ACHN (cell line): ENCODE measurements around the gene MCM5.
"Not testable (repeated sequence)": the region's sequence is repeated elsewhere in the genome, so short reads cannot be mapped to it uniquely, and the experiment has no call there.

Source experiments
- DNase-seq: peaks from one replicate; pipeline ENCODE4 v3.0.0-alpha.2; 2015
- in situ Hi-C: cut with HindIII; loops from 2 replicates; pipeline ENCODE4 v1.10.0; 2017; ENCODE audit warnings: low sequenced_read_pairs, low pct_ligation_motif_present, low pct_unique_long_range_greater_than_20kb

The MCM5 gene

DNA sequence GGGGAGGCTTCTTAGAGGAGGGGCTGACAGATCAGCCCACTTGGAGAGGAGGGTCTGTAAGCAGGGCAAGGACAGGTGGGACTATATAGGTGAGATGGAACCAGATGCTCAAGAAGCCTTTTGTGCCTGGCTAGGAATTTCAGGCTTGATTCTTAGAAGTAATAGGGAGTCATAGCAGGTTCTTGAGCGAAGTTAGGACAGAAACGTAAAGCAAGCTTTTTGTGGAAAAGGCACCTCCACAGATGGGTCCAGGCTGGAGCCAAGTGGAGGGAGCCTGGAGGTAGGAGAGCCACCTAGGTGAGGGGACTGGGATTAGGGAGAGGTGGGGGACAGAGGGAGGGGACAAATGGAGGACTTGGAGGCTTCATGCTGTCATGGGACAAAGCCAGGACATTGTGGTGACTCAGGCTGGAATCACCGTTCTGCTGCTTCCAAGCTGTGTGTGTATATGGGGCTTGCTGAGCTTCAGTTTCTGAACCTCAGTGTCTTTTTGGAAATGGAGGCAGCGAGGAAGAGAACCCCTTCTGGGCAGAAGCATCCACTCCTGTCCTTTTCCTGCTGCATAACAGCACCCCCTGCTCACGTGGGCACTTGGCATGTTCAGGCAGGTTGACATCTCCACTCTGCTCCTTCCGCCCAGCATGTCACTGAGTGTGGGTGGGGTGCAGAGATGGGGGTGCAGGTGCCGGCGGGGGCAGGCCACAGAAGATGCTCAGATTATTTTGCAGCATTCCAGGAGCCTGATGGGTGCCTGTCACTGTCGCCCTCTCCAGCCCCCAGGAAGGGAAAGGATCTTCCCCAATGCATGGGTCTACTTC, 58.0 kb downstream of the MCM5 start:
- in situ Hi-C loops, result no loop called here

DNA sequence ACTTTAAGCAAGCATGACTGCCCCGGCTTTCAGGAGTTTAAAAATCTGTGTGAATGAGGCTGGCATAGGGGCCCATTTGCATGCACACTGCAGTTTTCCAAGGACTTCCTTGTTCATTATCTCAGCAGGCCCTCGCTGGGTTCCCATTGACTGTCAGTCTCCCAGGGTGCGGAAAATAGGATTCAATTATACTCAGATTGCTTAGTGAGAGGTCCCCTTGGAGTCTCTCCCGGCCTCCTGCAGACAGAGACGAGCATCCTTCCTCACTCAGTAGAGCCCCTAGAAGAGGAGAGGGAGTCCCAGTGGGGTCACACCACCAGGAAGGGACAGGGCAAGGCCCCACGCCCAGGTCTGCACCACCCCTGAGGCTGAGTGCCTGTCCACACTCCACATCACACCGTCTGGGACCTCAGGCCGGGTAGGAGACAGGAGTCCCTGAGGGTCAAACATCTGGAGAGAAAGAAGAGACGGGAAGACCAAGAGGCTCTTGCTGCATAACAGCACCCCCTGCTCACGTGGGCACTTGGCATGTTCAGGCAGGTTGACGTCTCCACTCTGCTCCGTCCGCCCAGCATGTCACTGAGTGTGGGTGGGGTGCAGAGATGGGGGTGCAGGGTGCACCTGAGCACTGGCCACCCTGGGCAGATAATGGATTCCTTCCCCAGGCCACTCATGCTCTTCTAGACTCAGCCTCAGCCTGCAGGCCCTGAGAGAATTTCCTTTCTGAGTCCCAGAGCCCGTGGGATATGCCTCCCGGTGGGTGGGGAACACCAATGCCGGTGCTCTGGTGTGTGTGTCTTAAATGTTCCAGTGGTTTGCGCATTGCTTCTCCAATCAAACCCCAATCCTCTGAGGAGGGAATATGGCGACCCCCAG, 58.8 kb downstream of the MCM5 start:
- no peak for DNase-seq
- in situ Hi-C loops, result no loop called here

More for the DNA sequence above, 58.0 kb downstream of the MCM5 start:
- DNase-seq, result no peak

DNA sequence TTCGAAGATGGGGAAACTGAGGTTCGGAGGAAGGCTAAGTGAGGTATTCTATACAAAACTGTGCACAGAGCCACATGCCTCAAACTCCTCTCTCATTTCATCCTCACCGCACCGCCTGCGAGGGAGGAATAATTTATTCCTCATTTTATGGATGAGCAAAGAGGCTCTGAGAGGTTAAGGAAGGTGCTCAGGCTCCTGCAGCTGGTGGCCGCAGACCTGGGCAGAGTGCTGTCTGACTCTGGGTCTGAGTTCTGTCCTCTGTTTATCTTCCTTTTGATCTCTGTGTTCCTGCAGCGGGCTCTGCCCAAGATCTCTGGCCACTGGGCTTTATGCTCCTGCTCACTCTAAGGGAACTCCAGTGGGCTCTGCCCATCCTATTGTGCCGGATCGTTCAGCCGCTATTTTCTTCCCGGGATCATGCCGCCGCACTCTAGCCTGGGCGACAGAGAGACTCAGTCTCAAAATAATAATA, 59.5 kb downstream of the MCM5 start:
- no peak for DNase-seq
- in situ Hi-C loops, result no loop called here

DNA sequence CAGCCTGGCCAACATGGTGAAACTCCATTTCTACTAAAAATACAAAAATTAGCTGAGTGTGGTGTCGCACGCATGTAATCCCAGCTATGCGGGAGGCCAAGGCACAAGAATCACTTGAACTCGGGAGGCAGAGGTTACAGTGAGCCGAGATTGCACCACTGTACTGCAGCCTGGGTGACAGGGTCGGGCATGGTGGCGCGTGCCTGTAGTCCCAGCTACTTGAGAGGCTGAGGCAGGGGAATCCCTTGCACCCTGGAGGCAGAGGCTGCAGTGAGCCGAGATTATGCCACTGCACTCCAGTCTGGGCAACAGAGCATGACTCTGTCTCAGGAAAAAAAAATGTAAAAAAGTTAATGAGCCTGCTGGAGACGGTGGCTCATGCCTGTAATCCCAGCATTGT, 60.0 kb downstream of the MCM5 start:
- in situ Hi-C loops, result not testable (repeated sequence)

DNA sequence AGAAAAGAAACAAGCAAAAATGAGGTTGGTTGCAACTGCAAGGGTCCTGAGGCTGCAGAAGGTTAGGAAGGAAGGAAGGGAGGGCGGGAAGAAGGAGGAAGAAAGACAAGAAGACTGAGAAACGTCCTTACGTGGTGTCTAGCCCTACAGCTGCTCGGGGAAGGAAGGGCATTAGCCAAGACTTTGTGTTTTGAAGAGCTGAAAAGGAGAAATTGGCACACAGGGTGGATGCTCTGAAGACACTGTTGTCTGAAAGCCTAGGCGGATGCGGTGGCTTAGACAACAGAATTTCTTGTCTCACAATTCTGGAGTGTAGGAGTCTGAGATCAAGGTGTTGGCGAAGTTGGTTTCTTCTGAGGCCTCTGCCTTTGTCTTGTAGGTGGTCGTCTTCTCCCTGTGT, 60.7 kb downstream of the MCM5 start:
- no peak for DNase-seq
- in situ Hi-C loops, result no loop called here

More for the DNA sequence above, 60.0 kb downstream of the MCM5 start:
- not testable (repeated sequence) for DNase-seq

DNA sequence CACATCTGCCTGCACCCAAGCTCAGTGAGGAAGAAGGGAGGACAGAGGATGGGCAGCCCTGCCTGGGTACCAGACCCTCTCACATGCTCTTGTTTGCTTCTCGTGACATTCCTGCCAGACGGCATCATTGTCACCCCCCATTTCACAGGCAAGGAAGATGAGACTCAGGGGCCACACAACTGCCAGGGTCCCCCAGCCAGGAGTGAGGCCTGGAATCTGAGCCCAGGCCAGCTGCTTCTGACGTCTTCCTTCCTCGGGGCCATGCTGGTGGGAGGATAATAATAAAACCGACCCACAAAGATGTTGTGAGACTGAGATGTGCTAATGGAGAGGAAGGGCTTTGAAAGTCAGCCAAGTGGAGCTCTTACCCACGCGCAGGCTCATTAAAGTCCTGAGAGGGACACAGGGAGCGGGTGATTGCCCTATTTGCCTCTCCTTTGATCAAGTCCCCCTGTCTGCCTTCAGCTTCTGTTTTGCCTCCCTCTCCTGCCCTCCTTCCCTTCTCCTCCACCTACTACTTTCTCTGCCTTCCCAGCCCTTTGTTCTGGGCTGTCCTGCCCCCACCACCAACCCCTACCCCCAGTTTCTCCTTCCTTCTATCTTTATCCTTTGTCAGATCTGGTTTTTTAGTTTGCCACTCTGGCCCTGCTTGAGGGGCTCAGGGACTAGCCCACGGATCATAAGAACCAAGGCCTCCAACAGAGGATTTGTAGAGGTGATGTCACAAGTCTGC, 62.7 kb downstream of the MCM5 start:
- DNase-seq, result no peak
- in situ Hi-C loops, result no loop called here

DNA sequence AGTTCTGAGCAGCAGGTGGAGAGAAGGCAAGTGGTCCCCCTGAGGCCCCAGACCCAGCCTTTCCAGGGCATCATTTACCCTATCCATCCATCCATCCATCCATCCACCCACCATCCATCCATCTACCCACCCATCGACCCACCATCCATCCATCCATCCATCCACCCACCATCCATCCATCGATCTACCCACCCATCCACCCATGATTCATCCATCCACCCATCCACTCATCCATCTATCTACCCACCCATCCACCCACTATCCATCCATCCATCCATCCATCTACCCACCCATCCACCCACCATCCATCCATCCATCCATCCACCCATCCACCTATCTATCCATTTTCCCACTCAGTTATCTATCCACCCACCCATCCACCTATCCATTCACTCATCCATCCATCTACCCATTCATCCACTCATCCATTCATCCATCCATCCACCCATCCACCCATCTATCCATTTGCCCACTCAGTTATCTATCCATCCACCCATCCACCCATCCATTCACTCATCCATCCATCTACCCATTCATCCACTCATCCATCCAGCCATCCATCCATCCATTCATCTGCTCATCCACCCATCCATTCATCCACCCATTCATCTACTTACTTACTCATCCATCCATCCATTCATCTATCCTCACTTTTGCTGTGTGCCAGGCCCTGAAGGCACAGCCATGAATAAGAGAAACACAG, 63.4 kb downstream of the MCM5 start:
- in situ Hi-C loops, result no loop called here
- no peak for DNase-seq

DNA sequence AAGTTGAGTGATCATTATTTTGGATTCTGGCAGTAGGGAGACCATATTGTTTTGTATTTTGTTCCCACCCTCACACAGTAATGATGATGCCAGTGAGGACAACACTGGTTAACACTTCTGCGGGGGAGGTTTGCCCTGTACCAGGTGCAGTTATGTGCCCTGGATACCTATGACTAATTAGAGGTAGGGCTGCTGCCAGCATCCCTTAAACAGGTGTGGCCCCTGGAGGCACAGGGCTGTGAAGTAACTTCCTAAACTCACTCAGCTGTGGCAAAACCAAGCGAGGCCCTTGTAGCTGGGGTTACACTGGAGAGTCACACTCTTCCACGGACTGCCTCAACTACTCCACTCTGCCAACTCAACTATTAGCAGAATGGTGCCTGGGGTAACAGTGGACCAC, 64.5 kb downstream of the MCM5 start:
- in situ Hi-C loops, result no loop called here
- DNase-seq, result no peak

DNA sequence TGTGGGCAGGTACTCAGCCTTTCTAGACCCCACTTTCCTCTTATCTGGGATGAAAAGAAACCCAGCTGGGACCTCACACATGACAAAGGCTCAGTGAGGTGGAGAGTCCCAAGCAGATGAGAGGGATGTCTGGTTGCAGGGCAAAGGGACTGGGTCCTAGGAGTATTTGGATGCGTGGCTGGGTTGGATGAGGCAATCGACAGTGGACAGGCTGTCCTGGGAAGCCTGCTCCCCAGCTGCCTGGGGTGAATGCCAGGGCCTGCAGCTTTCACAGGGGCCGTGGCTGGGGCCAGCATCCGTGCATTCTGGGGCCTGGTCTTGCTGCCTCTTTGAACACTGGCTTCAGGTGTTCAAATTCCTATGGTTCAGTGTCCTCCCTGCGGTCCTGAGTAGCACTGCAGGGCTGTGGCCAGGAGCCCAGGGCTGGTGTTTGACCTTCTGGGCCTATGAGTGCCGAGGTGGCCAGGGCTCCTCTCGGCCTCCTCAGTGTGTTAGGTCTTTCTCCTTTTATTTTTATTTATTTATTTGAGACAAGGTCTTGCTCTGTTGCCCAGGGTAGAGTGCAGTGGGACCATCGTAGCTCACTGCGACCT, 65.3 kb downstream of the MCM5 start:
- in situ Hi-C loops, result no loop called here

DNA sequence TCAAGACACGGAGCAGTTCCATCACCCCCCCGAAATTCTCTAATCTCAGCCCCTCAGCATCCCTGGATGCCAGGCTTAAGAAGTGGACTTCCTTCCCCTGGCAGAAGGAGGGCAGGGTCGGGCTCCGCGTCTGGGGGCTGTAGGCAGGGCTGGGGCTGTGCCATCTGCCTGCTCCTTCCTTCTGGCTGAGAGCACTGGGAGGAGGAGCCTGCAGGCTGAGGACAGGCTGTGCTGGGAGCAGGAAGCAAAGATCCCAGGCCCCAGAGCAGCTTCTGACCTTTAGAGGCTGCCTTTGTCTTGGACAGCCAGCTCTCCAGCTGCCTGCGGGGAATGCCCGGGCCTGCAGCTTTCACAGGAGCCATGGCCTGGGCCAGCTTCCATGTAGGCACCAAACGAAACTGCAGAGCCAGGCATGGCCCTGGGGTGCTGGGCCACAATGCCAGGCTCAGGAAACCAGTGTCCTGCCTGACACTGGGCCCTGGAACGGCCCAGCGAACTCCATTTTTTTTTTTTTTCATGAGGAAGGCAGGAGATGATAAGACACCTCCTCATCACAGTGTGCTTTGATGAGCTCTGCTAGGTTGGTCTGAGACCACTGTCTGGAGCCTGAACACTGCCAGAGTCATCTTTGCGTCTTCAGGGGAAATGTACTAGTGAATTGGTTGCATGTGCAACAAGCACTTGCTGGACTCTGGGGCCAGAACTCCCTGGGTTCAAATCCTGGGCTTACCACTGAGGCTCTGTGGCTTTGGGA, 67.9 kb downstream of the MCM5 start:
- no peak for DNase-seq
- in situ Hi-C loops, result no loop called here

More for the DNA sequence above, 65.3 kb downstream of the MCM5 start:
- DNase-seq, result no peak

DNA sequence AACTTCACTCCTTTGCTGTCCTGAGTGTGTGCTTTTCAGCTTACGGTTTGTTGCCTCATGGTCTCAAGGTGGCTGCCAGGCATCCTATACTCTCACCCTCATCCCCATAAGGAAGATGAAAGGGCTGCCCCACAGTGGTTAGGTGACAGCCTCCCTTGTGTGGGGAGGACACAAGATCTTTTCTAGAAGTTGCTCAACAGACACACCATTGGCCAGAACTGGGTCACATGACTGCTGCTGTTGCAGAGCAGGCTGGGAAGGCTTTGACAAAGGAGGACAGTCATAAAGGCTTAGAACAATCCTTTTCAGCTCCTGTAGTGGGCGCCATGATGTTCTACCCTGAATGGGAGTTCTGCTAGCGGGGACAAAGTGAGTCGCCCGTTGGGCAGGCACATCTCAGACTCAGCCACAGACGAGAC, 71.0 kb downstream of the MCM5 start:
- in situ Hi-C loops, result no loop called here
- no peak for DNase-seq

DNA sequence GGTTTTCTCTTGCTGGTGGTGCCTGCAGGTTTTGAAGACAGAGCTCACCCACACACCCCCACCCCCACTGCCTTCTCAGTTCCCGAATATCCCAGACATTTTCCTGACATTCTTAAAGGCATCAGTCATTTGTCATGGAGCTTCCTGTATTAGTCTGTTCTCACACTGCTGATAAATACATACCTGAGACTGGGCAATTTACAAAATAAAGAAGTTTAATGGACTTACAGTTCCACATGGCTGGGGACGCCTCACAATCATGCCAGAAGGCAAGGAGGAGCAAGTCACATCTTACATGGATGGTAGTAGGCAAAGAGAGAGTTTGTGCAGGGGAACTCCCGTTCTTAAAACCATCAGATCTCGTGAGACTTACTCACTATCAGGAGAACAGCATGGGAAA, 71.6 kb downstream of the MCM5 start:
- DNase-seq, in situ Hi-C loops: not testable (repeated sequence)

DNA sequence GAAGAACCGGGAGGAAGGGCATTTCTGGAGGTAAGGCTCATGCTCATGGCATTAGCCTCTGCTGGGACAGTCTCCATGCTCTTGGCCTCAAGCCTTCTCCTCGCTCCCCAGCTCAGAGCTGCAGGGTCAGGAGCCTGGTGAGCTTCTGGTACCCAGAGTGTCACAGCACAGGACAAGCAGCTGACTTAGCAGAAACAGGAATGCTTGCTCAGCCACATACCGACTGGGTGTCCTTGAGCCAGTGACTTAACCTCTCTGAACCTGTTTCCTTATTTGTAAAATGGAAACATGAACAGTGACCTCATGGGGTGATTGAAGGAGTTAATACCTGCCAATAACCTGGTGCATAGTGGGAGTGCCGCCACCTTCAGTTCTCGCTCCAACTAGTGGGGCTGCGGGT, 72.5 kb downstream of the MCM5 start:
- in situ Hi-C loops, result no loop called here
- no peak for DNase-seq

DNA sequence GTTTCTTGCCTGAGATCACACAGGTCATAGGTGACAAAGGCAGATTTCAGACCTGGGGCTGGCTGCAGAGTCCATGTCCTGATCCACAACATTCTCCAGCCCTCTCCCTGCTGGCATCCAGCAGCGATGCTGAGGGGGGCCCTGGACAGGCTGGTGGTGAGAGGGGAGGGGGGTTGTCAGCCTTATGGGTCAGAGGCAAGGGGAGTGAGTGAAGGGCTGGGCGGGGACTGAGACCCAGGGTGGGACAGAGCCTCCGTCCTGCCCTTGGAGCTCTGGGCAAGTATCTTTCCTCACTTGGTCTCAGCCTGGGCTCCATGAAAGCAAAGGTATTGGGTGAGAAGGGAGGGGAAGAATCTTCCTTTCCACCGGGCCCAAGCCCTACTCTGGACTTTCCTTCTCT, 74.0 kb downstream of the MCM5 start:
- DNase-seq, result no peak
- in situ Hi-C loops, result no loop called here
